M059J (cell line): Measurements from ENCODE around the gene RCL1. TPM values are rescaled to one million over a fixed set of nuclear protein-coding genes. Genes with fewer than 3 reads are reported as not detected.
A peak's percentile ranks its signal among the peaks of the same experiment; 100 is the strongest.
"Not testable (repeated sequence)": the region's sequence is repeated elsewhere in the genome, so short reads cannot be mapped to it uniquely, and the experiment has no call there.

Experiments used
- DNase-seq: peaks from one replicate; pipeline ENCODE4 v3.0.0-alpha.2; 2012; ENCODE audit warnings: low read depth
- total RNA-seq: library from RNA; depleted of rRNA; stranded (reverse); fragments of >200 nt; shearing (Covaris generic); gene quantifications from 2 replicates; pipeline ENCODE4 v1.2.3, GENCODE V29; 2014; rRNA removed

Gene RCL1, protein sequence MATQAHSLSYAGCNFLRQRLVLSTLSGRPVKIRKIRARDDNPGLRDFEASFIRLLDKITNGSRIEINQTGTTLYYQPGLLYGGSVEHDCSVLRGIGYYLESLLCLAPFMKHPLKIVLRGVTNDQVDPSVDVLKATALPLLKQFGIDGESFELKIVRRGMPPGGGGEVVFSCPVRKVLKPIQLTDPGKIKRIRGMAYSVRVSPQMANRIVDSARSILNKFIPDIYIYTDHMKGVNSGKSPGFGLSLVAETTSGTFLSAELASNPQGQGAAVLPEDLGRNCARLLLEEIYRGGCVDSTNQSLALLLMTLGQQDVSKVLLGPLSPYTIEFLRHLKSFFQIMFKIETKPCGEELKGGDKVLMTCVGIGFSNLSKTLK
- total RNA-seq: 14.7 and 15.4 TPM in 2 replicates

DNA sequence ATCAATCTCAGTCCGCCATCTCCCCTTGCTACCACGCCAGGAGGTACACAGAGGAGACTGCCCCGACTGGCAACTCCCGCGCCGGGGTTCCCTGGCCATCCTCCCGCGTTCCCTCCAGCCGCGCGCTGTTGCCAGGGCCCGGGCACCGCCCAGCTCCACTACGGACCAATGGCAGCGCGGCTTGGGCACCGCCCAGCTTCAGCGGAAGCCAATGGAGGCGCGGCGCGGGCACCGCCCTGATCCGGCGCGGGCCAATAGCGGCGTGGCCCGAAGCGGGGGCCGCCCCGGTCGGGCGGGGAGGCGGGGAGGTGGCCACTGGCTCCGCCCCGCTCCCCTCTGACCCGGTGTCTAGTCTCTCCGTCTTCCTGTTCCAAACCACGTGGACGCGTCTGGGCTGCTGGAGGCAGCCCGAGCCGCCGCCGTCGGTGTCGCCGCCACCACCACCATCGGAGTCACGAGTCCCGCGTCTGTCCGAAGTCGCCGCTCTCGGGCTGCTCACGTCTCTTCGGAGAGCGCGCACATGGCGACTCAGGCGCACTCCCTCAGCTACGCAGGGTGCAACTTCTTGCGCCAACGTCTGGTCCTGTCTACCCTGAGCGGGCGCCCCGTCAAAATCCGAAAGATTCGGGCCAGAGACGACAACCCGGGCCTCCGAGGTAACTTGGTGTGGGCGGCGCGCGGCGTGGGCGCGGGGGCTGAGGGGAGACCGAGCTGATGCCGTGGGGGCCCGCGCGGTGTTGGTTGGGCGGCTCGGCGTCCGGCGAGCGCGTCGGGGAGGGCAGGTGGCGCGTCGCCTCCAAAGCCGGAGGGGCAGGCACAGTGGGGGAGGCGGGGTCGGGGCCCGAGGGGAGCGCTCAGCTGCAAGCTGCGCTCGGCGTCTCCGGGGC is at the start of gene RCL1:
Gene RCL1 (plus strand): TSS at position 373 of the 887 bp plus-strand sequence. CDS start 148 bp downstream, at position 521.
- peak; percentile 95 for DNase-seq

DNA sequence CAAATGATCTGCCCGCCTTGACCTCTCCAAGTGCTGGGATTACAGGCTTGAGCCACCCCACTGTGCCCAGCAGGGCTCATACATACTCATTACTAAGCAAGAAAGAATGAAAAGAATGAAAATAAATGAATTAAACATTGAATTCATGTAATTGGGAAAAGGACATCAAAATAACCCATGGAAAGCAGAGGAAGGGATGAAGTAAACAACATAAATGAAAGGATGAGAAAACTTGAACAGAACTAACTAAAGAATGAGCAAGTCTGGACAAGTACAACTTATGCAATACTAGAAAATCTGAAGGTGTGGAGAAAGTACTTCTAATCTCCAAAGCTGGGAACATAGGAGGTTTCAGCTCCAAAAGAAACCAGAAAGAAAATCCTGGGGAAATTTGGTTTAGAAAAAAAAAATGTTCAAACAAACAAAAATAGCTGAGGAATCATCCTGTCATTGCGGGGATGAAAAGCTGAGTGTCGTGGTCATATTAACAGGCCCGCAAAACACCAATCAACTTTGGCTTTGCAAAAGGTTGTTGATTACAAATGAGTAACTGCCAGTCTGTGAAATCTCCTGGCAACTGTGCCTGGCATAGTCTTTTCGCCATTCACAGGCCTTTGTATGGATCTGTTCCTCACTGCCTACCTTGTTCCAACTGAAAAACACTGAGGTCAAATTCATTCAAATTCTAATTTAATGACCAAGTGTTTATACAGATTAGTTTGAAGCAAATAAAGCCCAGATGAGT is 49.4 kb upstream of the RCL1 start:
- peak; percentile 60 for DNase-seq

DNA sequence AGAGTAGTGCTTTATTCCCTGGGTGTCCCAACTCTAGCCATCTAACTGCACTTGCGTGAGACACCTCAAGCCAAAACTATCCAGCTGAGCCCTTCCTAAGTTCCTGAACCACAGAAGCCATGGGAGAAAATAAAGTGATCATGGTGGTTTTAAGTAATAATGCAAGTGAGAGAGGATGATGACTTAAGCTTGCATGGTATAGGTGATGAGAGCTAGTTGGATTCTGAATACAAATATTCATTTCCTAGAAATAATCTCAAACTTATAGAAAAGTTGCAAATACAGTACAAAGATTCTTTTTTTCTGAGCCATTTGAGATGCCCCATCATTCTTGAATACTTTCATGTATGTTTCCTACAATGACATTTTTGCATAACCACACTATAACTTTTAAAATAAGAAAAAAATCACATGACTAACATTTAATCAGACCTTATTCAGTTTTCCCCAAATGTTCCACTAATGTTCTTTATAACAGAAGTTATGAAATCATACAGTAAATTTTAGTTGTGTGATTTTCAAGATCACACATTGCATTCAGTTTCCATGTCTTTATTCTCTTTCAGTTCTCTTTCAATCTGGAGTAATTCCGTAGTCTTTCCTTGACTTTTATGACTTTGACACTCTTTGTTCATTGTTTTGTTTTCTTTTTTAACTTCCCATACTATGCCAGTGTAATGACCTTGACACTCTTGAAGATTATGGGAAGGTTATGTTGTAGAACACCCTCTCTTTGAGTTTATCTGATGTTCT is 46.3 kb upstream of the RCL1 start:
- no peak for DNase-seq

DNA sequence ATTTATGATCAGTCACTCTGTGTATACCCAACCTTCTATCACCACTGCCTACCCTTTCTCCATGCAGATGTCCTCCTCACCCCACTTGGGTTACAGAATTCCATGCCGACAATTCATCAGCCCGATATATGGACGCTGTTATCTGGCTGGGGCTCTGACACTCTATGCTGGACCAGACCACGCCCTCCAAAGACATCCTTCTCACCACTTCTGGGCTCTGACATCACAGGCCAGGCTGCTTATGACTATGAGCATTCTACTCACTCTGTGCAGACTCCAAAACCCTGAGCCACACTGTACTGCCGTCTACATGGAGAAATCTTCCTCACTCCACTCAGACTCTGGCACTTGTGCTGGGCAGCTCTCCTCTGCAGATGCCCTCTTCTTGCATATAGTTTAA is 44.1 kb upstream of the RCL1 start:
- no peak for DNase-seq

DNA sequence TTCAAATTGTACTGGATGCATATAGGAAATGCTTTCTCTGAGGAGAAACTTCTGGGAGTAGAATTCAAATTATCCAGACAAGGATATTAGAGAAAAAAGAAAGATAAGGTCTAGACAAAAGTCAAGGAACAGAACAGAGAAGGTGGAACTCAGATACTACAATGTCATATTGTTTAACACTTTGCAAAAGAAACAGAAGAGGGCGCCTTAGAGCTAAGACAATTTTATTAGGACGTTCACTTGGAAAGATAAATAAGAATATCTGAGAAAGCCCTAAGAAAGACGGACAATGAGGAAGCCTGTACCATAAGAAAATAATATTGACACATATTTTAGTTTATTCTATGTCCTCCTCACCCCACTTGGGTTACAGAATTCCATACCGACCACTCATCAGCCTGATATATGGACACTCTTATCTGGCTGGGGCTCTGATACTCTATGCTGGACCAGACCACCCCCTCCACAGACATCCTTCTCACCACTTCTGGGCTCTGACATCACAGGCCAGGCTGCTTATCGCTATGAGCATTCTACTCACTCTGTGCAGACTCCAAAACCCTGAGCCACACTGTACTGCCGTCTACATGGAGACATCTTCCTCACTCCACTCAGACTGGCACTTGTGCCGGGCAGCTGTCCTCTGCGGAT is 42.6 kb upstream of the RCL1 start:
- peak; percentile 64 for DNase-seq

DNA sequence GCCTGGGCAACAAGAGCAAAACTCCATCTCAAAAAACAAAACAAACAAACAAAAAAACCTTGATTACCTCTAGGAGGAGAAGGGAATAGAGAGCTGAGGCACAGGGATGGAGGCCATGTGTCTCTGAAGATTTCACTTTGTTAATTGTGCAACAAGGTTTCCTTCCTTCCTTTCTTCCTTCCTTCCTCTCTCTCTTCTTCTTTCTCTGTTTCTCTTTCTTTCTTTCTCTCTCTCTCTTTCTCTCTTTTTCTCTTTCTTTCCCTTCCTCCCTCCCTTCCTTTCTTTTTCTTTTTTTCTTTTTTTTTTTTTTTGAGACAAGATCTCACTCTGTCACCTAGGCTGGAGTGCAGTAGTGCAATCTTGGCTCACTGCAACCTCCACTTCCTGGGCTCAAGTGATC is 38.2 kb upstream of the RCL1 start:
- not testable (repeated sequence) for DNase-seq

DNA sequence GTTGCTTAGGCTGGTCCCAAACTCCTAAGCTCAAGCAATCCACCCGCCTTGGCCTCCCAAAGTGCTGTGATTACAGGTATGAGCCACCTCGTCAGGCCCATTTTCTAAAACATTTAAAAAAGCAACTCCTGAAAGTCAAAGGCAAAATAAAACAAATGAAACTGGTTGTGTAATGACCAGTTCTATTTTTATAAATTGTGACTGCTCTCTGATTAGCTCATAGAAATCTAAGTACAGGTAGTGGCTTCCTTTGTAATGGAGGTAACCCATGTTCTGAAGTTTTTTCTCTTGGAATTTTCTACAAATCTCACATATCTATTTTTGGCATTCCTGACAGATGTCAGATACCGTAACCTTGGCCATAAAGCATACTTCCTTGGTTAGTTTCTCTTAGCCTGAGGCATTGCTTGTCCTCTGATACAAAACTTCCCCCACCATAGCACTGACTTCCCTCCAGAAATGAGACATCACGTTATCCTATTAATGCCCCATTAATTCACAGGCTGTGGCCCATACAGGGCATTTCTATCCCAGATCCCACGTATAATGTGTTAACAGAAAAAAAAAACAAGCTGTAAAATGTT is 37.6 kb upstream of the RCL1 start:
- peak; percentile 87 for DNase-seq

DNA sequence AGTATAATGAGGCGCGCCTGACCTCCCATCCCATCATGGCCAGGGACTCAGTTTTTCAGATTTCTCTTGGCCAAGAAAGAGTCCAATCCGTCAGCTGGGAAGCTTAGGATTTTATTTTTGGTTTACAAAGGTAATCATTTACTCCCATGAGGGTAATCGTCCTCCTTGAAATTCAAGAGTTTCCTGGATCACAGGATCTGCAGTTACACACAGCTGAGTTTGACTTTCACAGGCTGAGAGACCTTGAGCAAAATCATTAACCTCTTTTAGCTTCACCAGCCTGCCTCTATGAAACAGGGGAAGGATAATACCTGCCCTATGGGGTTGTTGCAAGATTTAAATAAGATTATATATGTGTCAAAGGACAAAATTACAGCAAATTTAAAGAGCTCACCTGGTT is 36.3 kb upstream of the RCL1 start:
- no peak for DNase-seq

DNA sequence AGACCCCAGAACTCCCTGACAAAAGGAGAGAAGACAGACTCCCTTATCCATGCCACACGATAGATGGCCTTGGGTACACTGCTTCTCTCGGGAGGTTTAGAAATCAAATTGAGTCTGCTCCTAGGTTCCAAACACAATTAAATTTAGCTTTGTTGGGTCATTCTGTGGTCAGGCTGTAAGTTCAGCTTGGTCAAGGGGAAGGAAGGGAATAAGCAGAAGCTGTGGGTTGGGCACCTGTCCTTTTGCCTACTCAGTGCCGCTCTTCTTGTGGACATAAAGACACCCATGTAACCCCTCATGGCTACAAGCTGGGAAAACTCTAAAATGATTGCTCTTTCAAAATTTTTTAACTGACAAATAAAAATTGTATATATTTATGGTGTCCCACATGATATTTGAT is 32.6 kb upstream of the RCL1 start:
- DNase-seq: no peak

DNA sequence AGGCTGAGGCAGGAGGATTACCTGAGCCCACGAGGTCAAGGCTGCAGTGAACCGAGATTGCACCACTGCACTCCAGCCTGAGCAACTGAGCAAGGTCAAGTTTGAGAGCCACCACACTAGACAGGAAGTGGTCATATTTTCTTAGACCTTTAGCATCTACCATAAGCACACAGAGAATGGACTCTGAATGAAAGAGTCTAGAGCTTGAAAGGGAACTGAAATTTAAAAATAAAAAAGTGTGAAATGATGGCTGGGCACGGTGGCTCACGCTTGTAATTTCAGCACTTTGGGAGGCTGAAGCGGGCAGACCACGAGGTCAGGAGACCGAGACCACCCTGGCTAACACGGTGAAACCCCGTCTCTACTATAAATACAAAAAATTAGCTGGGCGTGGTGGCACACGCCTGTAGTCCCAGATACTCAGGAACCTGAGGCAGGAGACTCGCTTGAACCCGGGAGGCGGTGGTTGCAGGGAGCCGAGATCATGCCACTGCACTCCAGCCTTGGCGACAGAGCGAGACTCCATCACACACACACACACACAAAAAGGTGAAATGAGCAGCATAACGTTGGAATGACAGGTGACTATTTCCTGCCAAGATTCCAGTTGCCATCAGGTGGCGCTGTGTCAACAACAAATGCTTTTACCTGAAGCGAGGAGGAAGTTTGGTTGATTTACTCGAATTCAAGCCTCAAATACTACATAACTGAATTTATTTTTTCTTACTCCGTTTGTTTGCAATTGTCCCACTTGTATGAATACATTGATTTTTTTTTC is 30.4 kb upstream of the RCL1 start:
- DNase-seq: peak; percentile 76

DNA sequence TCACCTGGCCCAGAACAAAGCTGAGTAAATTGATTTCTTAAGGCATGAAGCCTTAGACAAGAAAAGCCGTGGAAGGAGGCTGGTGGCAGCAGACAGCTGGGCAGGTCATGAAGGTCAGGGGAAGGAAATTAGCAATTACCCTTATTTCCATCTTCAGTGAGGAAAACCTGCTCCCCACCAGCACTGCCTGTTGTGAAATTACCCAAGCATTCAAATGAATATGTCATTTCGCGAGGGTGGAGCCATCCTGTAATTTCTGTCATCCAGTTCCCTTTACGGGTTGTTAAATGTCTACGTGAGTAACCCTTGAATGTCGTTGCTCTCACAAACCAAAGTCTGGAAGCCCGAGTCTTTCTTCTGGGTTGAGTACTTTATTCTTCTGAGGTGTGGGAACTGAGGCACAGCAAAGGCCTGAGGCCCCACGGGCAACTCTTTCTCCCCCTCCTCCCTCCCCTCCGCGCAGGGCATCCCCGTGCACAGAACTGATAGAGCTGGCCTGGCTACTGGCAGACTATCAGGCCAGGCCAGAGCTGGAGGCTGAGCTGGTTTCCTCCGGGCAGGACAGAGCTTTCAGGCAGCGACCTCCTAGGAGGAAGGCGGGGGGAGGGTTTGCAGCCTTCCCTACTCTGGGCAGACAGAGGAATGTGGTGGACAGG is 29.7 kb upstream of the RCL1 start:
- DNase-seq: no peak

DNA sequence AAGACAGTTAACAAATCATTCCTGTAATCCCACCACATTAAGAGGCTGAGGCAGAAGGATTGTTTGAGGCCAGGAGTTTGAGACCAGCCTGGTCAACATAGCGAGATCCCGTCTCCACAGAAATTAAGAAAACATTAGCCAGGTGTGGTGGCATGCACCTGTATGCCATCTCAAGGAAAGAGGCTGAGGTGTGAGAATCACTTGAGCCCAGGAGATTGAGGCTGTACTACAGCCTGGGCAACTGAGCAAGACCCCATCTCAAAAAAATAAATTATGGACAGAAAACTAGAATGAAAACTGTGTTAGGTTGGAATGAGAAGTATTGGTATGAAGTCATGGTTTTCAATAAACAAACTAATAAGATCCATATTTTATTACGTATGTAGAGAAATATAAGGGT is 28.7 kb upstream of the RCL1 start:
- DNase-seq: no peak

DNA sequence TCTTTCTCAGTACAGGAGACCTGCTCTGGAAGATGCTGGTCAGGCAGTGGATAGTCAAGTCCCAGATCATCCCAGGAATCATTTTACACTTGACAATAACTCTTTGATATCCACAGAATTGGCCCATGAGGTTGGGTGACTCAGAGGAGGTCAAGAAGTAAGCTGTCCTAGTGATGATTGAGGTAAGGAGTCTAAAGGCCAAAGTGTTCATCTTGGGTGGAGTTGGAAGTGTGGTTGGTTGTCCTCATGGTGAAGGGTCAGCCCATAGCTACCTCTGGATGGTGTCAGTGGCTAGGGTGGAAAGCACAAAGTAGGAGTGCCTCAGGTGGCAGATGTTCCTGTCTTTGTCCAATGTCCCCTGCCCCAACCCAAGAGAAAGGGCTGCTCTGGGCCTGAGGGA is 24.1 kb upstream of the RCL1 start:
- peak; percentile 12 for DNase-seq

DNA sequence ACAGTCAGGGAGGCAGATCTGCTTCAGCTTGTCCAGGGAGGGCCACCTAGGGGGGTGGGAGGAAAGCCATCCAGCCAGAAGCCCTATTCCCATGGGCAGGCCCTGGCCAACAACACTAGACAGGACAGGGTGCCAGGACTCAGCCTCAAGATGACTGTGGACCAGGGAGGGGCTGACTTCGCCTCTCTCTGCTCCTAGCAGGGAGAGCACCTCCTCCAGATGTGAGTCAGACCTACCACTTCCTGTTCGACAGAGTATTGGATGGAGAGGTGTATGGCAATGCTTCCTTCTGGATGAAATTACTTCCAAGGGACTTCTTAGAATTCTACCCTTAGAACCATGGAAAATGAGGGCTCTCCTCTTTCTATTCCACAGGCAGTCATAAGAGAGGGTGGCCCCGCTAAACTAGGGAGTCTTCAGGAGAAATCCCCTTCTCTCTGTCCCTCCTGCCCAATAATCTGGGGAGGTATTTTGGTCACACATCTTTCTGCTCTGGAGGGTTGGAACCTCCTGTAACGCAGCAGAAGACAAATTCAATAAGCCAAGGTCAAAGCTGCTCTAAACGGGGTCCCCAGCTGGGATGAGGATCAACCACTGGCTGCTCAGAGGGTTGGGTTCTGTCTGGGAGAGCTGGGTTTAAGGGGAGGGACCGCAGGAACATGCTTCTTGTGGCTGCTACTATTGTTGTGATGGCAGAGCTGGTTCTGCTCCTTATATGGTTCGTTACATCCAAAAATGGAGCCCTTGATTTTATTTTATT is 23.2 kb upstream of the RCL1 start:
- peak; percentile 83 for DNase-seq

DNA sequence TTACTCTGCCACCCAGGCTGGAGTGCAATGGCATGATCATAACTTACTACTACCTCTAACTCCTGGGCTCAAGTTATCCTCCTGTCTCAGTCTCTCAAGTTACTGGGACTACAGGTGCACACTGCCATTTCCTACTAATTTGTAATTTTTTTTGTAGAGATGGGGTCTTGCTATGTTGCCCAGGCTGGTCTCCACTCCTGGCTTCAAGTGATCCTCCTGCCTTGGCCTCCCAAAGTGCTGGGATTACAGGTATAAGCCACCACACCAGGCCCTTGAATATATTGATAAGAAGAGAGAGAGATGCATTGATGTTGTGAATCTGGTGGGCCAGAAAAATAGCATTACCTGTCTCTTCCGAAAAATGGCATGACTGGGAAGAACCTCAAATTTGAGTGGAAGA is 21.0 kb upstream of the RCL1 start:
- DNase-seq: no peak

DNA sequence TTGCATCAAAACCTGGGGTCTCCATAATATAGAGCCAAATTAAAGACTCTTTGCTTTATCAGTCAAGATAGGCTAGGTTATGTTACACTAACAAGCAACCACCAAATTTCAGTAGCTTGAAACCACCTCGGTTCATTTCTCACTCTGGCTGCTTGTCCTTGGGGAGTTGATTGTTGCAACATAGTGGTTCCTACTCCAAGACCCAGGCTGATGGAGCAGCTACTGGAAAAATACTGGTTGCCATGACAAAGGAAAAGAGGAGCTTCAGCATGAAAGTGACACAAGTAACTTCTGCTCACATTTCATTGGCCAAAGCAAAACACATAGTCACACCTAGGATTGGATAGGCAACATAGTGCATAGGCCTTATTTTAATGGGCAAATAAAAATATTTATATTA is 18.5 kb upstream of the RCL1 start:
- DNase-seq: peak; percentile 39

DNA sequence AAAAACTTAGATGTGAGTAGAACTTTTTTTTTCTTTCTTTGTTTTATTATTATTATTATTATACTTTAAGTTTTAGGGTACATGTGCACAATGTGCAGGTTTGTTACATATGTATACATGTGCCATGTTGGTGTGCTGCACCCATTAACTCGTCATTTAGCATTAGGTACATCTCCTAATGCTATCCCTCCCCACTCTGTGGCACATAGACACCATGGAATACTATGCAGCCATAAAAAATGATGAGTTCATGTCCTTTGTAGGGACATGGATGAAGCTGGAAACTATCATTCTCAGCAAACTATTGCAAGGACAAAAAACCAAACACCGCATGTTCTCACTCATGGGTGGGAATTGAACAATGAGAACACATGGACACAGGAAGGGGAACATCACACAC is 17.8 kb upstream of the RCL1 start:
- not testable (repeated sequence) for DNase-seq

DNA sequence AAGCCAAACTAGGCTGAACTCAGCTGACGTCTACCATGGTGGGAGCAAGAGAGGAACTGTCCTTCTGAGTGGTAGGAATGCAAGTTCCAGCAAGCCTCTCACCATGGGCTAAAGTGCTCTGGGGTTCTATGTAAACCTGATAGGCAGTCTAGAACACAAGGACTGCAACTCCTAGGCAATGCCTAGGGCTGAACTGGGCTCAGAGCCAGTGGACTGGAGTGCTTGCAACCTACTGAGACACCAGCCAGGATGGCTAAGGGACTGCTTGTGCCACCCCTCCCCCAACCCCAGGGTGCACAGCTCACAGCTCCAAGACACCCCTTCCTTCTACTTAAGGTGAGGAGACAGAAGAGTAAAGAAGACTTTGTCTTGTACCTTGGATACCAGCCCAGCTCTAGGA is 12.1 kb upstream of the RCL1 start:
- no peak for DNase-seq
